GM12875 (cell line): Measurements from ENCODE around the gene COL2A1.

ENCODE experiments used
- H3K4me3 ChIP-seq: one replicate; pipeline ENCODE4 v1.5.1; 2011; ENCODE audit warnings: low read depth, low read length, control low read depth
- TF ChIP-seq, protein P1 (sequence below): IDR thresholded peaks from 2 replicates; pipeline ENCODE4 v1.5.1; 2011; ENCODE audit warnings: low read depth, mild to moderate bottlenecking, control low read depth, inconsistent platforms, low read length, moderate library complexity, borderline replicate concordance; ENCODE audit not compliant: insufficient read depth

COL2A1 gene

DNA sequence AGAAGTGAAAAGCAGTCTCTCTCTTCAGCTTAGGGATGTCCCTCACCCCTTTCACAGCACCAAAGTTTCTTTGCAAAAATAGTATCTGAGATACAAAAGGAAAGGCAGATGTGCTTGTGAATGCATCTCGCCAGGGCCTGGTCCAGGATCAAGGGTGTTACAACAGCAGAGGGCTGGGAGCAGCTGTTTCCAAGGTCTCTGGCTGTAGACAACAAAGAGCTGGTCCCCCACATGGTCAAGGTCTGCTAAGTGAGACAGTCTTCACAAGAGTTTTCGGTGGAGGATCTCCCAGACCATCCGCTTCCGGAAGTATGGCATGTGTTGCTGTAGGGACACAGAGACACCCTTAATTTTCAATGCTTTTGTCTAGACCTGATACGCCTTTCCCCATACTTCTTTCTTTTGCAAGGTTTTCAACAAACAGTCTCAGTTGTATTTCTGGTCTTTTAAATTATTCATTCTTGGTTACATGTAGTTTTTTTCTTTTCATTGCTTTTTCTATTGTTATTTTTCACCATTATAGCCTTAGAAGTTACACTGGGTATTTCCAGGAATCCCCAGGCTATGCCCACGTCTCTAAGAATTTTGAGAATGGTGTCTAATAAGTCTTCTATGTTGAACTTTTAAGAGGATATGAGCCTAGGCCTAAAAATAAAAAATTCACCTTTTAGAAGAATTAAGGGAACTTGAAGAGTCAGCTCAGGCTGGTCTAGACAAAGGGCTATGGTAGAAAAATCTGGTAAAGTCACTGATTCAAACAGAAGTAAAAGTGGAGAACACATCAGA is 41.0 kb upstream of the COL2A1 start:
- TF ChIP-seq, protein P1, sequence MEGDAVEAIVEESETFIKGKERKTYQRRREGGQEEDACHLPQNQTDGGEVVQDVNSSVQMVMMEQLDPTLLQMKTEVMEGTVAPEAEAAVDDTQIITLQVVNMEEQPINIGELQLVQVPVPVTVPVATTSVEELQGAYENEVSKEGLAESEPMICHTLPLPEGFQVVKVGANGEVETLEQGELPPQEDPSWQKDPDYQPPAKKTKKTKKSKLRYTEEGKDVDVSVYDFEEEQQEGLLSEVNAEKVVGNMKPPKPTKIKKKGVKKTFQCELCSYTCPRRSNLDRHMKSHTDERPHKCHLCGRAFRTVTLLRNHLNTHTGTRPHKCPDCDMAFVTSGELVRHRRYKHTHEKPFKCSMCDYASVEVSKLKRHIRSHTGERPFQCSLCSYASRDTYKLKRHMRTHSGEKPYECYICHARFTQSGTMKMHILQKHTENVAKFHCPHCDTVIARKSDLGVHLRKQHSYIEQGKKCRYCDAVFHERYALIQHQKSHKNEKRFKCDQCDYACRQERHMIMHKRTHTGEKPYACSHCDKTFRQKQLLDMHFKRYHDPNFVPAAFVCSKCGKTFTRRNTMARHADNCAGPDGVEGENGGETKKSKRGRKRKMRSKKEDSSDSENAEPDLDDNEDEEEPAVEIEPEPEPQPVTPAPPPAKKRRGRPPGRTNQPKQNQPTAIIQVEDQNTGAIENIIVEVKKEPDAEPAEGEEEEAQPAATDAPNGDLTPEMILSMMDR: no peak
- H3K4me3 ChIP-seq: no peak overlapping the region

DNA sequence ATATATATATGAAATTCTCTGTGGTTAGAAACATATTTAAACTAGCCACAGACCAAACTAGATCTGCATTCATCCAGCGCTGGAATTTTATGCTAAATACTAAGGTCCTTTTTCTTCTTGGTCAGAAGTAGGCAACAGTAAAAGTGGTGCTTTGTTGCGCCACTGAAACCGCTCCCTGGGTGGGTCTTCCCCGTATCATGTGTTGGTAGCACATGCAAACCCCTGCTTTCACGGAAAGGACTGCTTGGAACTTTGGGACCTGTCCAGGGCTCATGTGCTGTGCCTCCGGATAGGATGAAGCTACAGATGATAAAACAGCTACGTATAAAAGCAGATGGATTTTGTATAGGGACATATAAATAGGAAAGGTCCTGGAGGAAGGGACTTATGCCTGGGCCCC is 40.1 kb upstream of the COL2A1 start:
- H3K4me3 ChIP-seq: no peak overlapping the region
- TF ChIP-seq, protein P1: no peak

DNA sequence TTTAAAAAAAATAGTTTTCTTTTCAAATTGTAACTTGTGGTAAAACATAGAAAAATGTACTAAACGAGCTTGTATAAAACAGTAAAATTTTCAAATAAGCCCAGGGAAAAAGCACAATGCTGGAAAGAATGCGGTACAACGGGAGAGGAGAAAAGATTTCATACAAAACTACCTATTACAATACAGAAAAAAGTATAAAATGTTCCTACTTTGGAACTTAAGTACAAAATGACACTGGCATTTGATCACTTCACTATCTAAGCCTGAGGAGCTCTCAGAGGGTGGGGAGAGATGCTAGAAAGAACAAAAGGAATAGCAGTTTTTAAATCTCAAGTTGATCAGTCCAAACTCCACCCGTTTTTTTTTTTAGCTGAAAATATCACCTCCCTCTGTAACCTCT is 39.5 kb upstream of the COL2A1 start:
- TF ChIP-seq, protein P1: no peak
- no peak overlapping the region for H3K4me3 ChIP-seq

DNA sequence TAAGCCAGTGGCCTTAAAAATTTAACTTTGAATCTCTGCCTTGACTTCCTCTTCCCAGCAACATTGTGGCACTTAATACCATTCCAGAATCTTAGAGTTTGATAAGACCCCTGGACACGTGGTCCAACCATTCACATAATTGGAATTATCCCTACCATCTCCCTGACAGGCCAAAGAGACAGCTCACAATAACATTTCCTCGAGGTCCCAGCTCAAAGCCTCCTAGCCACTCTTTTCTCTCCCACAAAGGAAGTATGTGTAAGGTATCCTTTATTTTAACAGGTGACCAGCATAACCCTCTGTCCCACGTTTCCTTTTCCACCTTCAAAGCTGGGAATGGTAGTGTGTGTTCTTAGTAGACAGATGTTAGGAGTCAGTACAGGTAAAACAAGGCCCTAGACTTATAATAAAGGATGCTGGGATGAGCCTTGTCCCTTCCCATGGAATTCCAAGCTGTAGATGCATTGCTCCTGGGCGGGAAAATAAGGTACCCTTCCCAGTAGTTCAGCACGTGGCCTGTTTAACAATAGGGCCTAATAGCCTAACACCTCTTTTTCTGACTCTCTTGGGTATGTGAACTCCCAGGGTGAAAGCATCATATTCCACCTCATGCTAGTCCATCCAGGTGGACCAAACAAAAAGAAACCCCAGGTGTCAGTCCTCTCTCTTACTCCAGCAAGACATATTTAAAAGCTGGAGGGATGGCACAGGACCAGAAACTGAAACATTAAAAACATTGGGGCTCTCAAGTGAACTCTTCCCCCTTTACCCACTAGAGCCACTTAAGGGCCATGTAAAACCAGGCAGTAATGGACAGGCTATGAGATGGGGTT is 37.5 kb upstream of the COL2A1 start:
- H3K4me3 ChIP-seq: no peak overlapping the region
- TF ChIP-seq, protein P1: no peak

DNA sequence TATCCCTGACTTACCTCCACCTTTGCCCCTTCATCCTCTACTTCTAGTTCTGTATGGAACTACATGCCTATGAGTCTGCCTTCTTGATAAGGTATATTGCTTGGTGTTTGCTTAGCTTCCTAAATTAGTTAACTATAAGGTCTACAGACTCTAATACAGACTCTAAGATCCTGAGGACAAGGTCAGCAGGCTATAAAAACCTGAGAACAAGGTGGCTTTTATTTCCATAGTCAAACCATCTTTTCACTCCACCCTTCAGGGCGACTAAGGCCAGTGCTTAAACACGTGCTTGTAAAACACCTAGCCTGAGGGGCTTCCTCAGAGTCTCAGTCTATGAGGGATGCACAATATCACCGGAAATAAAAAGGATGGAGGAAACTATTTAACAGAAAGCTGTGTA is 36.1 kb upstream of the COL2A1 start:
- no peak overlapping the region for H3K4me3 ChIP-seq
- TF ChIP-seq, protein P1: no peak

DNA sequence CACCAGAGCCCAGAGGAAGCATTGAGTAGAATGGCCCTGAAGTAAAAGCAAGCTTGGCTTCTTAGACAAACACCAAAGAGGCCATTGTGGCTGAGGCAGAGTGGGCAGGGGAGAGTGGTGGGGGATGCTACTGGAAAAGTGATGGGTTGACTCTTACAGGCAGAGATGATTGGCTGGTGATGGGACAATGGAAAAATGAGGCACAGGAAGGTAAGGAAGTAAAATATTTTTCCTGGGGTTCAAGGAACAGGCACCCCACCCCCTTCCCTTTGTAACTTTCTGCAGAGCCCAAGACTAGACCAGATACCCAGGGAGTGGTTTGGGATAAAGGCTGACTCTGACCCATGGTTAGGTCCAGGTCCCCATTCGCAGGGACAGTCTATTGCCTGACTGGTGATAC is 34.9 kb upstream of the COL2A1 start:
- TF ChIP-seq, protein P1: no peak
- H3K4me3 ChIP-seq: no peak overlapping the region
